ENCODE results near the gene RAET1G.
"Not testable (repeated sequence)": the region's sequence is repeated elsewhere in the genome, so short reads cannot be mapped to it uniquely, and the experiment has no call there.

RAET1G gene

GRCh38 chr6:149891864-149892263 lies 31.1 kb downstream of the RAET1G start:
- not testable (repeated sequence) for DNase-seq

GRCh38 chr6:149891259-149891658 lies 31.7 kb downstream of the RAET1G start:
- DNase-seq, result no peak

GRCh38 chr6:149890629-149891045 lies 32.3 kb downstream of the RAET1G start:
- no peak for DNase-seq

GRCh38 chr6:149889326-149889725 lies 33.6 kb downstream of the RAET1G start:
- no peak for DNase-seq

- no peak for DNase-seq
Measured at GRCh38 chr6:149888659-149889058, 34.3 kb downstream of the RAET1G start.

GRCh38 chr6:149888093-149888492 lies 34.8 kb downstream of the RAET1G start:
- no peak for DNase-seq

- no peak for DNase-seq
Measured at GRCh38 chr6:149887343-149887742, 35.6 kb downstream of the RAET1G start.

- DNase-seq, result no peak
Measured at GRCh38 chr6:149885888-149886287, 37.0 kb downstream of the RAET1G start.

- DNase-seq, result no peak
Measured at GRCh38 chr6:149884617-149885016, 38.3 kb downstream of the RAET1G start.

GRCh38 chr6:149884215-149884614 lies 38.7 kb downstream of the RAET1G start:
- DNase-seq, result no peak

- no peak for DNase-seq
Measured at GRCh38 chr6:149881860-149882259, 41.1 kb downstream of the RAET1G start.

GRCh38 chr6:149881066-149881766 lies 41.7 kb downstream of the RAET1G start:
- DNase-seq, result no peak

- no peak for DNase-seq
Measured at GRCh38 chr6:149877659-149878058, 45.3 kb downstream of the RAET1G start.

- DNase-seq, result no peak
Measured at GRCh38 chr6:149876241-149876933, 46.5 kb downstream of the RAET1G start.

- DNase-seq, result no peak
Measured at GRCh38 chr6:149872233-149872632, 50.7 kb downstream of the RAET1G start.

- DNase-seq, result no peak
Measured at GRCh38 chr6:149871182-149871581, 51.7 kb downstream of the RAET1G start.

- no peak for DNase-seq
Measured at GRCh38 chr6:149869275-149869892, 53.5 kb downstream of the RAET1G start.

GRCh38 chr6:149867876-149868640 lies 54.9 kb downstream of the RAET1G start:
- DNase-seq, result no peak

Measured in NCI-H1436 treated with DMSO at 0.1 percent for 48 hours (cell line).